Neural crest cell (in vitro differentiated cells): Measurements from ENCODE around the gene ZNF124. TPM values are rescaled to one million over a fixed set of nuclear protein-coding genes. Genes with fewer than 3 reads are reported as not detected.
A peak's percentile ranks its signal among the peaks of the same experiment; 100 is the strongest.

Experiments used
- DNase-seq: peaks from one replicate; pipeline ENCODE4 v3.0.0; 2021; ENCODE audit warnings: low read depth, mixed read lengths, low spot score
- H3K27ac Mint-ChIP-seq: one replicate; pipeline ENCODE4 v1.8.0; 2021; ENCODE audit warnings: mild to moderate bottlenecking, mixed read lengths; ENCODE audit not compliant: unreplicated experiment
- H3K27me3 Mint-ChIP-seq: 2 replicates; pipeline ENCODE4 v1.8.0; 2021; ENCODE audit warnings: low read depth, mild to moderate bottlenecking, mixed read lengths
- H3K36me3 Mint-ChIP-seq: 2 replicates; pipeline ENCODE4 v1.8.0; 2021; ENCODE audit warnings: low read depth, mild to moderate bottlenecking, mixed read lengths
- H3K4me1 Mint-ChIP-seq: 2 replicates; pipeline ENCODE4 v1.8.0; 2021; ENCODE audit warnings: mixed read lengths
- H3K4me3 Mint-ChIP-seq: one replicate; pipeline ENCODE4 v1.8.0; 2021; ENCODE audit warnings: mild to moderate bottlenecking, mixed read lengths
- H3K9me3 Mint-ChIP-seq: 2 replicates; pipeline ENCODE4 v1.8.0; 2021; ENCODE audit warnings: mixed read lengths
- CTCF ChIP-seq: fragments of 200-600 bp; sonication (generic); conservative IDR thresholded peaks from 2 replicates; pipeline ENCODE4 v1.5.0; 2021; ENCODE audit warnings: antibody characterized with exemption, mild to moderate bottlenecking
- total RNA-seq: library from RNA; stranded (reverse); gene quantifications from 2 replicates; pipeline ENCODE4 v1.2.1, GENCODE V29; 2021

Gene ZNF124
- total RNA-seq, 1 donor from 2014 or later, result 87.0 TPM

GRCh38 chr1:247212012-247212411 is 40.2 kb upstream of the ZNF124 start:
- peaks cover 4% of the 10 kb centered on the region for H3K36me3 Mint-ChIP-seq
- H3K27me3 Mint-ChIP-seq, result peaks cover 19% of the 10 kb centered on the region
- H3K9me3 Mint-ChIP-seq, result no peaks in the 10 kb centered on the region
- no peak for TF ChIP-seq CTCF
- peaks cover 22% of the 10 kb centered on the region for H3K4me1 Mint-ChIP-seq
- no peak overlapping the region for H3K27ac Mint-ChIP-seq
- peak overlapping the region; percentile 15 for H3K4me3 Mint-ChIP-seq
- no peak for DNase-seq

- peak overlapping the region; percentile 41 for H3K4me3 Mint-ChIP-seq
- peaks cover 22% of the 10 kb centered on the region for H3K4me1 Mint-ChIP-seq
- no peak for DNase-seq
- H3K36me3 Mint-ChIP-seq, result peaks cover 4% of the 10 kb centered on the region
- peaks cover 15% of the 10 kb centered on the region for H3K27me3 Mint-ChIP-seq
- H3K9me3 Mint-ChIP-seq, result no peaks in the 10 kb centered on the region
- no peak overlapping the region for H3K27ac Mint-ChIP-seq
- TF ChIP-seq CTCF, result no peak
Observed at GRCh38 chr1:247211339-247211738, 39.5 kb upstream of the ZNF124 start.

GRCh38 chr1:247210376-247211117 is 38.7 kb upstream of the ZNF124 start:
- Mint-ChIP-seq H3K27ac (peak overlapping the region; percentile 93), H3K9me3 (no peaks in the 10 kb centered on the region), H3K4me1 (peaks cover 22% of the 10 kb centered on the region), H3K36me3 (peaks cover 8% of the 10 kb centered on the region), H3K27me3 (peaks cover 11% of the 10 kb centered on the region), H3K4me3 (peak overlapping the region; percentile 99)
- peak; percentile 97 for DNase-seq
- TF ChIP-seq CTCF, result no peak

- TF ChIP-seq CTCF, result no peak
- H3K4me3 Mint-ChIP-seq, result peak overlapping the region; percentile 99
- H3K4me1 Mint-ChIP-seq, result peaks cover 22% of the 10 kb centered on the region
- H3K36me3 Mint-ChIP-seq, result peaks cover 8% of the 10 kb centered on the region
- no peak for DNase-seq
- H3K27me3 Mint-ChIP-seq, result peaks cover 10% of the 10 kb centered on the region
- H3K27ac Mint-ChIP-seq, result peak overlapping the region; percentile 91
- no peaks in the 10 kb centered on the region for H3K9me3 Mint-ChIP-seq
Observed at GRCh38 chr1:247210062-247210375, 38.2 kb upstream of the ZNF124 start.

GRCh38 chr1:247209396-247209795 is 37.6 kb upstream of the ZNF124 start:
- no peak for DNase-seq
- H3K9me3 Mint-ChIP-seq, result no peaks in the 10 kb centered on the region
- H3K4me1 Mint-ChIP-seq, result peaks cover 22% of the 10 kb centered on the region
- H3K27me3 Mint-ChIP-seq, result peaks cover 6% of the 10 kb centered on the region
- no peak overlapping the region for H3K27ac Mint-ChIP-seq
- H3K36me3 Mint-ChIP-seq, result peaks cover 8% of the 10 kb centered on the region
- TF ChIP-seq CTCF, result no peak
- peak overlapping the region; percentile 99 for H3K4me3 Mint-ChIP-seq
